C4-2B (cell line): Measurements from ENCODE around the gene TSTD1.

Experiments
- ZFX ChIP-seq: fragments of 450-650 bp; IDR thresholded peaks from 2 replicates; pipeline ENCODE4 v1.6.1; 2017
- TF ChIP-seq, protein P1 (sequence below): fragments of 450-650 bp; conservative IDR thresholded peaks from 2 replicates; pipeline ENCODE4 v1.5.1; 2017; ENCODE audit warnings: mild to moderate bottlenecking

DNA sequence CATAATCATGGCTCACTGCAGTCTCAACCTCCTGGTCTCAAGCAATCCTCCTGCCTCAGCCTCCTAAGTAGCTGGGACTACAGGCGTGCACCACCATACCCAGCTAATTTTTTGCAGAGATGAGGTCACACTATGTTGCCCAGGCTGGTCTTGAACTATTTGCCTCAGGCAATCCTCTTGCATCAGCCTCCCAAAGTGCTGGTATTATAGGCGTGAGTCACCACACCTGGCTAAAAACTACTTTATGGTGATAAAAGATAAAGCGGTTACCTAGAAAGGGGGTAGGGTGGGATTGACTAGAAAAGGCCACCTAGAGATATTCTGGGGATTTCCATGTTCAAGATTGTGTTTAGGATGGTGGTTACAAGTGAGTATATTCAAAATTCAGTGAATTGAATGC, 5.0 kb downstream of the TSTD1 start:
- TF ChIP-seq, protein P1, sequence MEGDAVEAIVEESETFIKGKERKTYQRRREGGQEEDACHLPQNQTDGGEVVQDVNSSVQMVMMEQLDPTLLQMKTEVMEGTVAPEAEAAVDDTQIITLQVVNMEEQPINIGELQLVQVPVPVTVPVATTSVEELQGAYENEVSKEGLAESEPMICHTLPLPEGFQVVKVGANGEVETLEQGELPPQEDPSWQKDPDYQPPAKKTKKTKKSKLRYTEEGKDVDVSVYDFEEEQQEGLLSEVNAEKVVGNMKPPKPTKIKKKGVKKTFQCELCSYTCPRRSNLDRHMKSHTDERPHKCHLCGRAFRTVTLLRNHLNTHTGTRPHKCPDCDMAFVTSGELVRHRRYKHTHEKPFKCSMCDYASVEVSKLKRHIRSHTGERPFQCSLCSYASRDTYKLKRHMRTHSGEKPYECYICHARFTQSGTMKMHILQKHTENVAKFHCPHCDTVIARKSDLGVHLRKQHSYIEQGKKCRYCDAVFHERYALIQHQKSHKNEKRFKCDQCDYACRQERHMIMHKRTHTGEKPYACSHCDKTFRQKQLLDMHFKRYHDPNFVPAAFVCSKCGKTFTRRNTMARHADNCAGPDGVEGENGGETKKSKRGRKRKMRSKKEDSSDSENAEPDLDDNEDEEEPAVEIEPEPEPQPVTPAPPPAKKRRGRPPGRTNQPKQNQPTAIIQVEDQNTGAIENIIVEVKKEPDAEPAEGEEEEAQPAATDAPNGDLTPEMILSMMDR = no peak
- TF ChIP-seq ZFX = no peak
